ENCODE results near the gene LAMA2.
"Not testable (repeated sequence)": the region's sequence is repeated elsewhere in the genome, so short reads cannot be mapped to it uniquely, and the experiment has no call there.

The LAMA2 gene

DNA sequence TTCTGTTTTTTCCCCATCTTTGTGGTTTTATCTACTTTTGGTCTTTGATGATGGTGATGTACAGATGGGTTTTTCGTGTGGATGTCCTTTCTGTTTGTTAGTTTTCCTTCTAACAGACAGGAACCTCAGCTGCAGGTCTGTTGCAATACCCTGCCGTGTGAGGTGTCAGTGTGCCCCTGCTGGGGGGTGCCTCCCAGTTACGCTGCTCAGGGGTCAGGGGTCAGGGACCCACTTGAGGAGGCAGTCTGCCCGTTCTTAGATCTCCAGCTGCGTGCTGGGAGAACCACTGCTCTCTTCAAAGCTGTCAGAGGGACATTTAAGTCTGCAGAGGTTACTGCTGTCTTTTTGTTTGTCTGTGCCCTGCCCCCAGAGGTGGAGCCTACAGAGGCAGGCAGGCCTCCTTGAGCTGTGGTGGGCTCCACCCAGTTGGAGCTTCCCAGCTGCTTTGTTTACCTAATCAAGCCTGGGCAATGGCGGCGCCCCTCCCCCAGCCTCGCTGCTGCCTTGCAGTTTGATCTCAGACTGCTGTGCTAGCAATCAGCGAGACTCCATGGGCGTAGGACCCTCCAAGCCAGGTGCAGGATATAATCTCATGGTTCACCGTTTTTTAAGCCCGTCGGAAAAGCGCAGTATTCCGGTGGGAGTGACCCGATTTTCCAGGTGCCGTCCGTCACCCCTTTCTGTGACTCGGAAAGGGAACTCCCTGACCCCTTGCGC, 289.5 kb downstream of the LAMA2 start:
- not testable (repeated sequence) for DNase-seq (ENCODE audit: extremely low read depth in 1 of 2, low read depth in 1 of 2)

DNA sequence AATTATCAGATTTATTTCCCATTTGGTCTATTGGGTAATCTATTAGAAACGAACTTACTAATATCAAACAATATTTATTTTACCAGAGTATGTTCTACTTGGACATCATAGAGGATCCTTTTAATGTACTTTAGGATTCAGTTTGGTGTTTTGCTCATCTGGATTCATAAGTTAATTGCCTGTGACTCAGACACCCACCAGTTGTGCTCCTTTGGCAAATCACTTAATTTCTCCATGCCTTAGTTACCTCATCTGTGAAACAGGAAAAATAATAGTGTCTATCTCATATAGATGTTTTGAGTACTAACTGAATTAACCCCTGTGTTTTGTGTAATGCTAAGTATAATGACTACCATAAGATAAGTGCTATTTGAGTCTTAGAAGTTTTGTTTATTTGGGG, 292.1 kb downstream of the LAMA2 start:
- no peak for DNase-seq (ENCODE audit: extremely low read depth in 1 of 2, low read depth in 1 of 2)

DNA sequence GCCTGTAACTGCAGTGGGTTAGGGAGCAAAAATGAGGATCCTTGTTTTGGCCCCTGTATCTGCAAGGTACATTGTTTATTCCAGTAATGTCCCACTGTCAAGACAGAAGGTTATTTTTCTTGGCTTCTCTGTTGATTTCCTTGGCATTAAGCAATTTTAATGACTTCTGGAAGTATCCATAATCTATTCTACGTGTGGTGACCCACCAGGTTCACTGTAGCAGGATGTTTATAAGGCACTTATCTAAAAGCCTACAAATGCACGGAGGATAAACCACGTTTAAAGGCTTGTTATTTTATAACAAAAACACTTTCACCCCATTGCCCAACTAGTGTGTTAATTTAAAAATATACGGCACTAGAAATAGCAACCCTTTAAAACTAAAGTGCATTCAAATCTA, 294.9 kb downstream of the LAMA2 start:
- DNase-seq (ENCODE audit: extremely low read depth in 1 of 2, low read depth in 1 of 2), result no peak

DNA sequence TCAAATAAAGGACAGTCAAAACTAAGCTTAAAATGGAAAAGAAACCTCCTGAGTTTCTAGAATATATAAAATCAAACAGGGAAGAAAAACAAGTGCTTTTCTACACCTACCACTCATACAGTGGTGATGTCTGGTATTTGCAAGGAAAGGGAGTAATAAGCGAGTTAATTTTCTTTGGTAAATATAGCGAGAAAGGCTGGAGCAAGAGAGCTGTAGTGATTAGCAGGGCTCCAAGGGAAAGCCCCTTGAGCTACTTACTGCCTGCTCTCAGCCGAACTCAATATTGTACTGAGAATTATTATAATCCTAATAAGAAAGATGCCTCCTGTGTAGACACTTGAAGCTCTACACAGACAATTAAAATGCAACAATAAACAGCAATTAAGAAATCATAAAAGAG, 296.3 kb downstream of the LAMA2 start:
- no peak for DNase-seq (ENCODE audit: extremely low read depth in 1 of 2, low read depth in 1 of 2)

DNA sequence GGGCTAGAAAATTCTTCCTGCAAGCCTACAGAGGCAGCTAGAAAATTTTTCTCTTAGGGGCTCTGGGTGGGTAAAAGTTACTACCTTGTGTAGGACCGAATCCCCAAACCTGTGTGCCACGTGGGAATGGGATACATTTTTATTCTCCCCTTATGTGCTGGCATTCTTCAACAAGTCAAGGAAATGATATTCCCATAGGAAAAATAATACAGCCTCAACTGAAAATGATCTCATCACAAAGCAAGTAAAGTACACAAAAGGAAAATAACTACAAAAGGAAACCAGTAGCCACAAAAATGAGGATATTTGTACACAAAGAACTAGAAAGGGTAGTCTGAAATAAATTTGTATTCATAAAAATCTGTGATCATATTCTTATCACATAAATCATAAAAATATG, 298.1 kb downstream of the LAMA2 start:
- no peak for DNase-seq (ENCODE audit: extremely low read depth in 1 of 2, low read depth in 1 of 2)

DNA sequence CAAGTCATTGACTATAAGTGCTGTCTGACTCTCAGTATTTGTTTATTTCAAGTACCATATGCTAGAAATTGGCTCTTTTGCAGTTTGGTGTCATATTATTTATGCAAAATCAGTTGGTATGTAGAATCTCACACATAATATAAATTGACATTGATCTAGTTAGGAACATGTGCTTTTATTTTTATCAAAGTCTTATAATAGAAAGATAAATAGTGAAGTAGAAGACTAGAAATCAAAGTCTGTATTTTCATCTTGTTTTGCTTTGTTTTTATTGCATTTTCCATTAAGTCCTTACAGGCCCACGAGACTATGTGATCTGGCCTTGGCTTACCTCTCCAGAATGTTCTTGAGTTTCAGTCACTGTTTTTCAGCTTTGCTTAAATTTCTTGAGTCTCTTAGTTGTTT, 300.3 kb downstream of the LAMA2 start:
- DNase-seq (ENCODE audit: extremely low read depth in 1 of 2, low read depth in 1 of 2), result no peak

DNA sequence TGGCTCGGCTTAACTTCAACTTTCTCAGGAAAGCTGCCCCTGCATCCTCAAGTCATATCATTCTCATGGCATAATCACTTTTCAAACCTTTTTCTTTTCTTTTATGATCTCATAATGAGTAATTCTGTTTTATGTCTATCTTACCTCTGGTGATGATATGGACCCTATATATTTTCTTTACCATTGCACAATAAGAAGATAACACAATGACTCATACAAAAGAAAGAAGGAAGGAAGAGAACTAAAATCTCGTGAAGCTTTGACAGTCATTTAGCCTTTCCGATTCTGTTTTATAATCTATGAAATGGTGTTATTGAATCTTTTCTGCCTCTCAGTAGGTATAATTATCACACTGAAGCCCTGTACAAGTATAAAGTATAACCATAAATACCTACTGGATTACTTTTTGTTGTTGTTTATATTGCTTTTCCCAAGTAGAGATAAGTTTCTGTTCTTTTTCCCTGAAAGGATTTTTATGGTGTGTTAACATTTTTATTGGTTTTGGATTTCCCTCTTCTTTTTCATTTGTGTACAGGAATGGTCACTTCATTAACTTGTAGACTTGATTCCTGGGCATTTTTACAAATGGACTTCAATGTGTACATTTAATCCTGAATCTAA, 300.9 kb downstream of the LAMA2 start:
- no peak for DNase-seq (ENCODE audit: extremely low read depth in 1 of 2, low read depth in 1 of 2)

DNA sequence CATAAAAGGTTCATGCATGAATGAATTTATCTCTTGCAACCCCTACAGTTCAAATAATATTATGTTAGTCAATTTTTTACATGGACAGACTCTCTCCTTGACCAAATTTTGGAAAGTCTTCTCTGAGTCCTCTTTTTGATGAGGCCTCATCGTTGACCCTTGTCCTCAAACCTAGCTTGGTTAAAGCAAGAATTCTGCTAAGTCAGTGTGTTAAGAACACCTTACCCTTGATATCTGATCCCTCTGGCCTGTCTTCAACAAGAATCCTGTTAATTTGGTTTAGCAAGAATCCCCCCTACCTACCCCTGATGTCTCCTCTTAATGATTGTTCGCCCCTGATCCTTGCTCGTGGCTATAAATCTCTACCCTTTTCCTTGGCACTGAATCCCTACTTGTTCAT, 301.4 kb downstream of the LAMA2 start:
- DNase-seq (ENCODE audit: extremely low read depth in 1 of 2, low read depth in 1 of 2), result no peak

DNA sequence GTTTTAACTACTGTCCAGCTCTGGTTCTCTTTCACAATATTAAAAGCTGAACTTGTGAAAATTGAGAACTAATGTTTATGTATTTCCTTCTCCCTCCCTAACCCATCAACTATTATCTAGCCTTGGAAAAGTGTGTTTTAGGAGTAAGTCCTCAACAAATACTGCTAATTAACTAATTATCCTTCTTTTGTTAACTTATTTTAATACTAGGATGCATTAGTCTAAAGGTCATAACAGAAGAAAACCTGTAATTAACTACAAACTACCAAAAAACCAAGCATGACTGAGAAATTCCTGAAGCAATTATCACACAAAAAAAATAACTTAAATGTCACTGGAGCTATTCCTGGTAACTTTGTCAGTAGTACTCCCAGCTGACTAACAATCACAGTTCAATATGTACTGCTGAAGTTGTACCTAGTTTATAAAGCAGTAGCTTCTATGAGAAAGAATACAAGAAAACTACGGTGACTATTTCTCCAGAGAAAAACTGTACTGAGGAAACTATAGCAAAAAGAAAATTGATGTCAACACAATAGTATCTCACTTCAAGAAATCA, 301.9 kb downstream of the LAMA2 start:
- DNase-seq (ENCODE audit: extremely low read depth in 1 of 2, low read depth in 1 of 2), result no peak

DNA sequence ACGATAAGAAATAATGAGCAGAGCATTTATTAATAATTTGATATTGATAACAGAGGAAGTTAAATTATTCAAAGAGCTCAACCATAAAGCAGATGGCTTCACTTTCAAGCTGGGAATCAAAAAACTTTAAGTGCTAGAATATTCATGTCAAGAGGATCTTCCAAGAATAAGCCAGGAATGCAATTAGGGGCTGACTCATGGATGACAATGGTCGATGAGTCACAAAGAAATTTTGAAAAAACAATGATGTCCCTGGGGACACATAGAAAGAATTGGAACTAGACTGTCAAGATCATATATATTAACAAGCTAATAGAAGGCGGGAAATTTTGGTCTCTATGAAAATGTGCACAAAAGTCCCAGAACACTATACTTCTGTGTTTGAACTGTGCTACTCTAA, 304.1 kb downstream of the LAMA2 start:
- DNase-seq (ENCODE audit: extremely low read depth in 1 of 2, low read depth in 1 of 2), result no peak

DNA sequence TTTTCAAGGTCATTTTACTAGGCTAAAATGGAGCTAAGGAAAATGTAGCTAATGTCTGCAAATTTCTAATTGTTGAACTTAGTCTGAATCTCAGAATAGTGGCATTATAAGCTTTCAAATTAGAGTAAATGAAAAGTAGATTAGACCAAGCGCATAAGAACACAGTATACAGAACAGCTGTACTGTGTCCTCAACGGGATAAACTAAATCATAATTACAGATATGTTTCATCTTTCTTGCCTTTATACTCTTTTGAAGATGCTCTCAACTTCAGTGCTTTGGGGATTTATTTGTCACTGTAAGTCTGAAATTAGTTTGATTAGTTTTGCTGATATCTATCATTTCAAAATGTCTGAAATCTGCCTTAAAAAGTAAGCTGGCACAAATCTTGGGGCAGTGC, 305.4 kb downstream of the LAMA2 start:
- DNase-seq (ENCODE audit: extremely low read depth in 1 of 2, low read depth in 1 of 2), result no peak

DNA sequence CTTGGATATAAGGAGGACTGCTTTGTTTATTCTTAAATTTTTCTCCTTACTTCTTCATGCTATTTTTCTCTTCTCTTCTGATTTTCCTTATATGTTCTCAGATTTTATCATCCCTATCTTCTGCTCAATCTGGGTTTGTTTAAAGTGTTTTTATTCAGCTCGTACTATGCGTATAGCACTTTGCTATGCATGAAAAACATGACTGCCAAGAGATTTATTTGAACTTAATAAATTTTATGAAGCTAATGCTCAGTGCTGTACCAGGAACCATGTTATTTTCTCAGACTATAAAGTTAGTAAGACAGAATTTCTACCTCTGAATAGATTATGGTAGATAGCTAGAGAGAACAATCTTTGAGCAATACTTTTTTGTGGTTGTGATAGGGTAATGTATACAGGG, 305.9 kb downstream of the LAMA2 start:
- DNase-seq (ENCODE audit: extremely low read depth in 1 of 2, low read depth in 1 of 2), result no peak

DNA sequence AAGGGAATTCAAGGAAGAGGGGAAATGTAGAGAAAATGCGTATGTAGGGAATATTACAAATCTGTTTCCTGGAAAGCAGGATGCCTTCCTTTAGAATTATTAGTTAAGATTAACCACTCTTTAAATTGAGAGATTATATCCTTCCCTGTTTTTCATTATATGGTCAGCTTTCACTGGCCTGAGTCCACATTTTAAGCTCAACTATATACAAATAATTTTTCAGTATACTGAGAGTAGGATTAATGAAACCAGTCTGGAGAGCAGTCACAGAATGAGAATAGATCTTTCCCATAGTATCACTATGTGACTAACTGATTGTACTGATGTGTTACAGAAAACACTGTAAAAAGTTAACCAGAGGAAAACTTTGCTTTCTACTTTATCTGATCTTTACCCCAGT, 306.3 kb downstream of the LAMA2 start:
- no peak for DNase-seq (ENCODE audit: extremely low read depth in 1 of 2, low read depth in 1 of 2)

DNA sequence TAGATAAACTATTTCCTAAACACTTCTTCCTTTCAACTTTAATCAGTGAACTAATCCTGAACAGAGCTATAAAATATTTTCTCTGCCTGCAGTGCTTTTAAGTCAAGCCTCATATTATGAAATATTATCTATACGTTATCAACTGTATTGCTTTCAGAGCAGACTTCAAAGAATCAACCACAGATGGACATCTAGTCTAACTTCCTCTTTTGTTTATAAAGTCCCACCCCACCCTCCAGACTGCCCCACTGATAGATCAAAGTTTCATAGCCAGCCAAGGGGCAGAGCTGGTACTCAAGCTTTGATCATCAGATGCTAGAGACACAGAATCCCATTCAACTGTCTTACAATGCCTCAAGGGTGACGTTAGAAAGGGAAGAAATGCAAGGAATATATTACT, 308.3 kb downstream of the LAMA2 start:
- no peak for DNase-seq (ENCODE audit: extremely low read depth in 1 of 2, low read depth in 1 of 2)

DNA sequence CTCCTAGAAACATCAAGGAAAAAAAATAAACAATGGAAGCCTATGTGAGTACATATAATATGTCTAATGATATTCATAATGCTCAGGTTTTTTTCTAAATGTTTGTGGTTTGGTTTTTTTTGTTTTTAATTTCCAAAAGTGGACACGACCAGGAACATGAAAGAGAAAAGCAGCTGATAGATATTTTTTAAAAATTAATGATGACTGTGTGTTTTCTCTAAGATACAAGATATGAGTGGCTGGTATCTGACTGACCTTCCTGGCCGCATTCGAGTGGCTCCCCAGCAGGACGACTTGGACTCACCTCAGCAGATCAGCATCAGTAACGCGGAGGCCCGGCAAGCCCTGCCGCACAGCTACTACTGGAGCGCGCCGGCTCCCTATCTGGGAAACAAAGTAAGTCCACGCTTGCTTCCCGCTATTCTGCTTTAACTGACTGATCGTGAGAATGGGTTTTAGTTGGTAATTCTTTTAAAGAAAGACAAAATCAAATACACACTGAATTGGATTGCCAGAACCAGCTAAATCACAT, 309.6 kb downstream of the LAMA2 start:
- DNase-seq (ENCODE audit: extremely low read depth in 1 of 2, low read depth in 1 of 2), result no peak

DNA sequence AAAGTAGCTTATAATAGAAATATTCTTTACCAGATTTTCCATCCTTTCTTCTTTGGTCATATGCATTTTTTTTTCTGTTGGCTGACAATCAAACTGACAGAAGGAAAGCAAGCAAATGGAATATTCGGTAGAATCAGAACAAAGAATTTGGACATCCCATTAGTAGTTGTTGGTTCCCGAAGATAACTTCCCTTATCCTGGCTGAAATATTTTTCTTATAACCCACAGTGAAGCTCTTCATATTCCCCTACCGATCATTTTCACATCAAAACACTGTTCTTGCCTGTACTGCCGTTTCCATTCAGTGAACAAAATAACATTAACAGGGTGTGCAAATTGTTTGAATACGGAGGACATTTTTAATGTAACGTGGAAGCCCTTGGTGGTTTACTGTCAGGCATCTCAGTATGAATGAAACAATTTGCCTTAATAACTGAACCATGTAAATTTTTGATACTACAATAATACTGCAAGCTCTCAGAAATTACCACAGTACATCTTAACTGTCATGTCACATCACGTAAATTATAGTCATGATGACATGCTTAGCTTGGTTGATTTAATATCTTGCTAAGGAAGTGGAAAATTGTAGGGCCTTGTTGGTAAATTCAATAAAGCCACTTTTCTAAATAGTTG, 311.5 kb downstream of the LAMA2 start:
- DNase-seq (ENCODE audit: extremely low read depth in 1 of 2, low read depth in 1 of 2), result no peak

DNA sequence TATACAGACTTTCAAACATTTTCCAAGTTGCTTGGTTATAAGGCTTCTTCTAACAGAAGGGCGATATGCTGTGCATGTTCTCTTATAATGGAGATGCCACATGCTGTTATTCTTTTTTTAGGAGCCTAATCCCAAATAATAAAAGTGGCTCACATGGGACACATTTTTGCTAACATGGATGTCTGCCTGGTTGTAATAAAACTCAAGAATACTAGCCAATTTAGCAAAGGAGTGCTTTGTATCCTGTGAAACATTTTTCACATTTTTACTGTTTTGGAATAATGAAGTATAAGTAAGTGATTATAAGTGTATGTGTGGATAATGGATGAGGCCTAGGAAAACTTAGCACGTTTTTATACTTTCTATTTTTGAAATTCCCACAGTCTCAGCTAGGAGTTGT, 312.2 kb downstream of the LAMA2 start:
- DNase-seq (ENCODE audit: extremely low read depth in 1 of 2, low read depth in 1 of 2), result no peak

DNA sequence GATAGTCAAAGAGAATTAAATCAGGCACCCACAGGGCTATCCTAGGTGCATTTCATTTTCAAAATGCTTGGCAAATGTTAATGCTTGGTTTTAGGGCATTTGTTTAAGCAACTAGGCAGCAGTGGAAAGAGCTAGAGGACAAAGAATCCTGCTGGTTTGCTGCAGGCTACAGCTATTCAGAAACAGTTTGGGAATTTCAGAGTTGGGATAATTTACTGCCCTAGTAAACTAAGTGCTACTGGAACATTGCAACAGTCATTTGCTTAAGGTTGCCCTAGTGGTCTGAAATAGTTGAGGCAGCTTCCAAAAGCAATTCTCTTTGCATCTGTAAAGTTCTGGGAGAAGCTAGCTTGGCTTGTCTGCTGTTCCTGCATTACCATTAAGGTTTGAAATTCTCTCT, 312.7 kb downstream of the LAMA2 start:
- DNase-seq (ENCODE audit: extremely low read depth in 1 of 2, low read depth in 1 of 2), result no peak

DNA sequence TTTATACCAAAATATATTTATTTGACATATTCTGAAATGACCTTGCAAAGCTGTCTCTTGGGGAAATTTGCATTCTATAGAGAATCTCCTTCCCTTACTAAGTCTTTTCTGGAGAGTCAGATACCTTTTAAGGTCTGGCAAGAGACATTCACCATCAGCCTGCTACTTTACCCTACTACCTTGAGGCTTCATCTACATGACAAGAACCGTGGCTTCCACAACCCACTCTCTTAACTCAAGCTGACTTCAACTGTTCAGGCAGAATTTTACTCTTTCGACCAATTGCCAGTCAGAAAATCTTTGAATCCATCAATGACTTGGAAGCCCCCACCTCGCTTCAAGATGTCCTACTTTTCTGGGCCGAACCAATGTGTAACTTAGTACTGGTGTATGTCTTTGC, 314.2 kb downstream of the LAMA2 start:
- no peak for DNase-seq (ENCODE audit: extremely low read depth in 1 of 2, low read depth in 1 of 2)

DNA sequence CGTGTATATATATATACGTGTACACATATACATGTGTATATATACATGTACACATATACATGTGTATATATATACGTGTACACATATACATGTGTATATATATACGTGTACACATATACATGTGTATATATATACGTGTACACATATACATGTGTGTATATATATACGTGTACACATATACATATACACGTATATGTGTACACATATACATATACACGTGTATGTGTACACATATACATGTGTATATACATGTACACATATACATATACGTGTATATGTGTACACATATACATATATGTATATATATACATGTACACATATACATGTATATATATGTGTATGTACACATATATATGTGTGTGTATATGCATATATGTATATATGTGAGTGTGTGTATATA, 317.2 kb downstream of the LAMA2 start:
- no peak for DNase-seq (ENCODE audit: extremely low read depth in 1 of 2, low read depth in 1 of 2)

DNA sequence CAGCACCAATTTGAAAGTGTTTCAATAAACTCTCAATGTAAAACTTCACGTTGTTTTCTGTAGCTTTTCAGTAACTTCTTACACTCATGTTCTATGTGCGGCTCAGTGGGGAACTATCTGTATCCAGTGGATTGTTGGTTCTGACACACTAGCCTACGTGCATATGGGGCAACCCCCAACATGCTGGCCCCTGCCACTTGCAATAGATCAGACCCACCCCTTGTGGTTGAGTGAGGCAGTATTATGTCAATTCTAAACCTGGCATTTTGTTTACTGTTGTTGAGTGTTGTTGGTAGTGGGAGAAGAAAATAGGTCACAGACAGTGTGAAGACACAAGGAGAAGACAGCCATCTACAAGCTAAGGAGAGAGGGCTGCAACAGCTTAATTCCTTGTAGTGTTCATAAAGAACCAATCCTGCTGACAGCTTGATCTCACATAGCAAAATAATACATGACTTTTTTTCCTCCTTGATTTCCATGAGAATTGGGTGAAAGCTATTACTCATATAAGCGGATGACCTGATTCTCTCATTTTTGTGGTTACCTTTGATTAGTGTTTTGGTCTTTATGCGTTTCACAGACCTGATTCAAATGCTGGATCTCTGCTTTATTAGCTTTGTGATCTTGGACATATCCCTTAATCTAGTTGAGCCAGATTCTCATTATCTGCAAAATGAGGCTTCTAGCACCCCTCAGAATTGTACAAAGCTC, 320.4 kb downstream of the LAMA2 start:
- no peak for DNase-seq (ENCODE audit: extremely low read depth in 1 of 2, low read depth in 1 of 2)

All from activated CD8-positive, alpha-beta memory T cell treated with anti-CD3 and anti-CD28 coated beads for 1 hour (primary cell).